Trophoblast cell (in vitro differentiated cells and primary cell): Measurements from ENCODE around the gene C1QTNF12.

Source experiments
- DNase-seq, 2 donors: peaks; one replicate each; pipeline ENCODE4 v3.0.0-alpha.2; 2016
- H2AFZ ChIP-seq: 2 replicates; pipeline ENCODE4 v1.6.1; 2013; ENCODE audit warnings: low read length, moderate library complexity, mild to moderate bottlenecking; ENCODE audit not compliant: insufficient read depth, poor library complexity
- H2AK5ac ChIP-seq: 2 replicates; pipeline ENCODE4 v1.6.1; 2013; ENCODE audit warnings: mild to moderate bottlenecking, low read length
- H2BK120ac ChIP-seq: 2 replicates; pipeline ENCODE4 v1.6.1; 2013; ENCODE audit warnings: low read length, mild to moderate bottlenecking, moderate library complexity; ENCODE audit not compliant: insufficient read depth, poor library complexity
- H2BK12ac ChIP-seq: 2 replicates; pipeline ENCODE4 v1.6.1; 2013; ENCODE audit warnings: mild to moderate bottlenecking, low read length, moderate library complexity
- H2BK5ac ChIP-seq: 2 replicates; pipeline ENCODE4 v1.6.1; 2013; ENCODE audit warnings: low read length, low read depth, moderate library complexity, mild to moderate bottlenecking; ENCODE audit not compliant: poor library complexity
- H3K14ac ChIP-seq: 2 replicates; pipeline ENCODE4 v1.6.1; 2013; ENCODE audit warnings: mild to moderate bottlenecking, low read length
- H3K18ac ChIP-seq: 2 replicates; pipeline ENCODE4 v1.6.1; 2013; ENCODE audit warnings: mild to moderate bottlenecking, low read length
- H3K23ac ChIP-seq: 2 replicates; pipeline ENCODE4 v1.6.1; 2013; ENCODE audit warnings: low read length
- H3K27ac ChIP-seq: 2 replicates; pipeline ENCODE4 v1.5.1; 2013; ENCODE audit warnings: low read depth, mild to moderate bottlenecking, inconsistent platforms, low read length, moderate library complexity
- H3K27me3 ChIP-seq: 2 replicates; pipeline ENCODE4 v1.6.1; 2013; ENCODE audit warnings: inconsistent platforms, mild to moderate bottlenecking, low read length, moderate library complexity; ENCODE audit not compliant: insufficient read depth
- H3K36me3 ChIP-seq, 2 experiments: 1 replicate in 1 of 2; 2 replicates in 1 of 2; pipeline ENCODE4 v1.6.1; 2013; ENCODE audit warnings: low read length in 2 of 2, mild to moderate bottlenecking in 2 of 2, moderate library complexity in 1 of 2; ENCODE audit not compliant: insufficient read depth in 2 of 2, control insufficient read depth in 1 of 2
- H3K4ac ChIP-seq: 2 replicates; pipeline ENCODE4 v1.6.1; 2013; ENCODE audit warnings: low read depth, mild to moderate bottlenecking, low read length, moderate library complexity
- H3K4me1 ChIP-seq, 2 experiments: 1 replicate in 1 of 2; 2 replicates in 1 of 2; pipeline ENCODE4 v1.6.1; 2013; ENCODE audit warnings: low read length in 2 of 2, mild to moderate bottlenecking in 2 of 2, moderate library complexity in 1 of 2; ENCODE audit not compliant: insufficient read depth in 2 of 2, control insufficient read depth in 1 of 2
- H3K4me2 ChIP-seq: 2 replicates; pipeline ENCODE4 v1.6.1; 2013; ENCODE audit warnings: inconsistent platforms, mild to moderate bottlenecking, low read length, moderate library complexity
- H3K4me3 ChIP-seq: 2 replicates; pipeline ENCODE4 v1.5.1; 2013; ENCODE audit warnings: mild to moderate bottlenecking, low read depth, low read length, inconsistent platforms
- H3K79me1 ChIP-seq: one replicate; pipeline ENCODE4 v1.6.1; 2013; ENCODE audit warnings: low read length
- H3K79me2 ChIP-seq: 2 replicates; pipeline ENCODE4 v1.6.1; 2013; ENCODE audit warnings: low read length, mild to moderate bottlenecking; ENCODE audit not compliant: control insufficient read depth, insufficient read depth, poor library complexity
- H3K9ac ChIP-seq: 2 replicates; pipeline ENCODE4 v1.6.1; 2013; ENCODE audit warnings: mild to moderate bottlenecking, low read length
- H3K9me3 ChIP-seq: 2 replicates; pipeline ENCODE4 v1.6.1; 2013; ENCODE audit warnings: low read depth, mild to moderate bottlenecking, control low read depth, inconsistent platforms, low read length; ENCODE audit not compliant: insufficient read depth
- H4K12ac ChIP-seq: 2 replicates; pipeline ENCODE4 v1.6.1; 2013; ENCODE audit warnings: low read depth, mild to moderate bottlenecking, low read length, moderate library complexity
- H4K8ac ChIP-seq: 2 replicates; pipeline ENCODE4 v1.6.1; 2013; ENCODE audit warnings: low read depth, mild to moderate bottlenecking, low read length, moderate library complexity
- H4K91ac ChIP-seq: one replicate; pipeline ENCODE4 v1.6.1; 2013; ENCODE audit warnings: low read depth, mild to moderate bottlenecking, low read length, moderate library complexity
- WGBS: extraction: QIAGEN DNeasy Blood & Tissue Kit; methylation state at CpG from one replicate; pipeline ENCODE4 v1.1.7; 2013; ENCODE audit warnings: missing lambda C conversion rate; ENCODE audit not compliant: insufficient read length, insufficient coverage; ENCODE audit errors: extremely low coverage; 5-methylcytosine and 5-hydroxymethylcytosine counted together

Gene C1QTNF12

DNA sequence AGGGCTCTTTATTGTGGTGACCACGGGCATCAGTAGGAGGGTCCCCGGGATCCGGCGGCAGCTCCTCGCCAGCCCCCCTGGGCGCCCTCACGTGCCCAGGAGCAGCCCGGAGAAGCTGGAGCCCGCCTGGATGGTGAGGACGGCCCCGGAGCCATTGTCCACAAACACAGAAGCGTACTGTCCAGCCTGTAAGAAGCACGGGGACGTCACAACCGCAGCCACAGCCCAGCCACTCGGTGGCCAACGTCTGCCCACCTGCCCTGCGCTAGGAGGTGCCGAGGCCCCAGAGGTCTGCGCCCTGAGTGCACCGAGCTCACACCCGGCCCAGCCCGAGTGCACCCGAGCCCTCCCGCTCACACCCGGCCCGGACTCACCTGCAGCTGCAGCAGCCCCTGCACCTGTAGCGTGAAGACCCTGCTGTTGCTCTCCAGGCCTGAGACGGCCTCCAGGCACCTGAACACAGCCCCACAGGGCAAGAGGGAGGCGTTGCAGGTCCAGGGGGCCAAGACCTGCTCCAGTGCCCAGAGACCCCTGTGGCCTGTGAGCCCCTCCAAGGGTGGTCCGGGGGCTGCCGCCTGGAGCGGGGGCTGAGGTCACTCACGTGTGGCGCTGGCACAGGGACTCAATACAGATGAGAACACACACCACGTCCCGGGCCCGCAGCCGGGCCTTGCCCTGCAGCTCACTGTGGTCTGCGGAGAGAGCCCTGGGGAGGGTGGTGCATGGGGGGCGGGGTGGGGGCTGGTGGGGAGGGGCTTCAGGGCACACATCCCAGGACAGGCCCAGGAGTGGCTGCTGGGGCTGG lies 3.9 kb downstream of the C1QTNF12 start:
- Histone ChIP-seq H2BK120ac (no peak overlapping the region), H4K91ac (no peak overlapping the region), H3K9me3 (peaks cover 2% of the 10 kb centered on the region), H2BK12ac (no peak overlapping the region), H3K9ac (no peak overlapping the region), H3K18ac (no peak overlapping the region), H2AFZ (no peak overlapping the region), H2BK5ac (no peak overlapping the region), H3K4me3 (no peak overlapping the region), H3K79me2 (no peaks in the 10 kb centered on the region), H3K27me3 (peaks cover 5% of the 10 kb centered on the region), H3K14ac (no peak overlapping the region), H3K27ac (no peak overlapping the region), H3K23ac (no peak overlapping the region), H3K79me1 (peaks cover 5% of the 10 kb centered on the region), H4K8ac (no peak overlapping the region), H3K4me2 (no peak overlapping the region), H3K36me3 (peaks cover 0 to 6% of the 10 kb centered on the region in 2 experiments), H3K4me1 (peaks cover 7 to 24% of the 10 kb centered on the region in 2 experiments), H3K4ac (no peak overlapping the region), H4K12ac (no peak overlapping the region), H2AK5ac (no peak overlapping the region)
- WGBS = no CpG with 5 or more reads among the region's 41 CpGs
- DNase-seq = no peak

DNA sequence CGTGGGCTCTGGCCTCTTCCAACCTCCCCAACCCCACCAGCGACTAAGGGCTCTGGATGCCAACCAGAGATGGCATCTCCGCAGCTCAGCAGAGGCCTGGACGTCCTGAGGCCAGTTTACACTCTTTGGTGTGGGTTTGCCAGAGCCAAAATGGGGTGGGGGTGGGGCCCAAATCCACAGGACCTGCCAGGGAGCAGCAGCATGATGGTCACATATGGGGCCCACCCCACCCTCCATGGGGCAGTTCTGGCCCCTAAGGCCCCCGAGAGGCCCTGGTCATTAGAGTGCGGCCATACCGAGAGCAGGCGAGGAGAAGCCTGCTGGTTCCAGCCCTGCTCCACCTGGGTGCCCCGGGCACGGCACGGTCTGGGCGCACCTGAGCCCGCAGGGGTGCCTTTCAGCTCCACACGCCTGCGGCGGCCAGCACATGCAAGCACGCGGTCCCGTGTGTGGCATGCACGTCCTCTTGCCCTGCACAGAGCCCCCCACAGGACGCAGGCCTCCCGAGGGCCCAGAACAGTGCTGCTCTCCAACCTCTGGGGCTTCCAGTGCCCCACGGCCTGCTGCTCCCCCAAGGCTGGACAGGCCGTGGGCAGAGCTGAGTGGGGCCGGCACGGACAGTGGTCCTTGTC lies 4.8 kb downstream of the C1QTNF12 start:
- no peak overlapping the region for H3K18ac ChIP-seq
- H4K91ac ChIP-seq = no peak overlapping the region
- H3K4me2 ChIP-seq = no peak overlapping the region
- H3K36me3 ChIP-seq = peaks cover 0 to 6% of the 10 kb centered on the region in 2 experiments
- no peak overlapping the region for H2BK12ac ChIP-seq
- H3K27ac ChIP-seq = no peak overlapping the region
- H2AFZ ChIP-seq = no peak overlapping the region
- H3K9ac ChIP-seq = no peak overlapping the region
- no peak overlapping the region for H2AK5ac ChIP-seq
- peaks cover 2 to 26% of the 10 kb centered on the region in 2 experiments for H3K4me1 ChIP-seq
- H2BK120ac ChIP-seq = no peak overlapping the region
- H3K4me3 ChIP-seq = no peak overlapping the region
- no peak overlapping the region for H3K4ac ChIP-seq
- H3K79me2 ChIP-seq = no peaks in the 10 kb centered on the region
- H4K12ac ChIP-seq = no peak overlapping the region
- H3K9me3 ChIP-seq = peaks cover 2% of the 10 kb centered on the region
- no peak overlapping the region for H3K14ac ChIP-seq
- WGBS = no CpG with 5 or more reads among the region's 26 CpGs
- no peak for DNase-seq
- peaks cover 5% of the 10 kb centered on the region for H3K27me3 ChIP-seq
- no peak overlapping the region for H4K8ac ChIP-seq
- H3K79me1 ChIP-seq = peaks cover 5% of the 10 kb centered on the region
- no peak overlapping the region for H2BK5ac ChIP-seq
- H3K23ac ChIP-seq = no peak overlapping the region

DNA sequence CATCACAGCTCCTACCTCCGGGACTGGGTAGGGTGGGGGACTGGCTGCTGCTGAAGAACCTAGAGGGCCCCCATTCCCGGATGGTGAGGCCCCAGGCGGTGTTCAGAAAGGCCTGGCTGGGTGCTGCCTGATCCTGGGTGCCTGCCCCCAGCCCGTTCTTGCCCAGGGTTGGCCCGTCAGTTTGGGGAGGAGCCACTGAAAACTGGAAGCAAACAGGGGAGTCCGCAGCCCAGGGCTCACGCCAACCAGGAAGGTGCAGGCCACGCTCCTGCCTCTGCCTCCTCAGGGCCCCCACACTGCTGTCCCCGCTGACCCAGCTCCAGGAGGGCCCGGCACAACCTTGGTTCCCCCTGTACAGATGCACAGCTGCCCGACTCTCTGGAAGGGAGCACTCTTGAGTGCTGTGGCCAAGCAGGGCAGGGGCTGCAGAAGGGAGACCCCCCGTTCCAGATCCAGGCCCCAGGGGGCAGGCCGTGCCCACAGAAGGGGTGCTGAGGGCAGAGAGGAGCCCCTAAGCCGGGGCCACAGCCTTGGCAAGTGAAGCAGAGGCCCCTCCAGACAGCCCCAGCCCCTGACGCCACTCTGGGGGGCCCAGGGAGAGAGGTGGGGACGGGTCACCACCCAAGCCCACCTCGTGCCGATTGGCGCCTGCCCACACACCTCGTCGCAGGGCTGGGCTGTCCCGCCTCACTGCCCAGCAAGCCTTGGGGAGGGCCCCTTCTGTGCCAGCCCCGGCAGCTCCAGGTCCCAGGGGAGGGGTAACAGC lies 5.5 kb downstream of the C1QTNF12 start:
- no peak overlapping the region for H2AK5ac ChIP-seq
- H3K4me3 ChIP-seq = no peak overlapping the region
- no peak overlapping the region for H3K23ac ChIP-seq
- no peak overlapping the region for H3K27ac ChIP-seq
- peaks cover 2 to 23% of the 10 kb centered on the region in 2 experiments for H3K4me1 ChIP-seq
- no peak overlapping the region for H2AFZ ChIP-seq
- H2BK120ac ChIP-seq = no peak overlapping the region
- no peak overlapping the region for H2BK5ac ChIP-seq
- H2BK12ac ChIP-seq = no peak overlapping the region
- no peaks in the 10 kb centered on the region for H3K9me3 ChIP-seq
- no CpG with 5 or more reads among the region's 23 CpGs for WGBS
- H3K18ac ChIP-seq = no peak overlapping the region
- H3K79me1 ChIP-seq = peaks cover 2% of the 10 kb centered on the region
- no peak overlapping the region for H4K8ac ChIP-seq
- no peak overlapping the region for H4K12ac ChIP-seq
- no peak overlapping the region for H3K14ac ChIP-seq
- H3K79me2 ChIP-seq = no peaks in the 10 kb centered on the region
- H4K91ac ChIP-seq = no peak overlapping the region
- no peak overlapping the region for H3K4me2 ChIP-seq
- H3K27me3 ChIP-seq = no peaks in the 10 kb centered on the region
- peaks cover 0 to 6% of the 10 kb centered on the region in 2 experiments for H3K36me3 ChIP-seq
- H3K4ac ChIP-seq = no peak overlapping the region
- no peak for DNase-seq
- no peak overlapping the region for H3K9ac ChIP-seq

DNA sequence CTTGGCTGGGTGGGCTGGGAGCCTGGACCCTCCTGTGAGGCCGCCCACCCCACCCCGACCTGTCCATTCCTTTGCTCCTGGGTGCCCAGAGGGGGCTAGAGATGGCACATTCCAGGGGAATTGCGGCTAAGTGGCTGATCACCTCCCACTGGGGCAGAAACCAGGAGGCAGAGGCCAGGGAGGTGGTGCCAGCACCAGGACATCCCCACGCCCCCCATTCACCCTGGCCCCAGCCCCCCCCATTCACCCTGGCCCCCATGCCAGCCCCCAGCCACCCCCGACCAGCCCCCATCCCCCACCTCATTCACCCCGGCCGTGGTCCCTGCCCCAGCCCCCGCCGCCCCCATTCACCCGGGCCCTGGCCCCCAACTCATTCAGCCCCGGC lies 6.2 kb downstream of the C1QTNF12 start:
- Histone ChIP-seq H3K4me1 (peaks cover under 1 to 23% of the 10 kb centered on the region in 2 experiments), H3K18ac (no peak overlapping the region), H3K4me3 (no peak overlapping the region), H2AFZ (no peak overlapping the region), H2BK5ac (no peak overlapping the region), H3K79me2 (no peaks in the 10 kb centered on the region), H3K27ac (no peak overlapping the region), H3K4me2 (no peak overlapping the region), H4K8ac (no peak overlapping the region), H3K9me3 (no peaks in the 10 kb centered on the region), H2AK5ac (no peak overlapping the region), H3K27me3 (no peaks in the 10 kb centered on the region), H3K4ac (no peak overlapping the region), H3K23ac (no peak overlapping the region), H3K14ac (no peak overlapping the region), H2BK120ac (no peak overlapping the region), H3K9ac (no peak overlapping the region), H4K91ac (no peak overlapping the region), H2BK12ac (no peak overlapping the region), H3K79me1 (peaks cover 2% of the 10 kb centered on the region), H3K36me3 (peaks cover 0 to 6% of the 10 kb centered on the region in 2 experiments), H4K12ac (no peak overlapping the region)
- no peak for DNase-seq
- WGBS = no CpG with 5 or more reads among the region's 11 CpGs
